Activated T-cell treated with anti-CD3 and anti-CD28 coated beads, Interleukin-2, amount 50 U/mL, for 24 hours (primary cell): ENCODE results near the gene PTPRA.
"Not testable (repeated sequence)": the region's sequence is repeated elsewhere in the genome, so short reads cannot be mapped to it uniquely, and the experiment has no call there.

Experiments
- DNase-seq: peaks from one replicate; pipeline ENCODE4 v3.0.0-alpha.2; 2020
- H3K27ac Mint-ChIP-seq: 2 replicates; pipeline ENCODE4 v1.8.0; 2020; ENCODE audit warnings: mild to moderate bottlenecking, mixed read lengths
- H3K27me3 Mint-ChIP-seq: 2 replicates; pipeline ENCODE4 v1.8.0; 2020; ENCODE audit warnings: mixed read lengths
- H3K36me3 Mint-ChIP-seq: 2 replicates; pipeline ENCODE4 v1.8.0; 2020; ENCODE audit warnings: low read depth, mixed read lengths
- H3K4me1 Mint-ChIP-seq: 2 replicates; pipeline ENCODE4 v1.8.0; 2020; ENCODE audit warnings: low read depth, mixed read lengths
- H3K4me3 Mint-ChIP-seq: 2 replicates; pipeline ENCODE4 v1.8.0; 2020; ENCODE audit warnings: mild to moderate bottlenecking, moderate library complexity, mixed read lengths
- H3K9me3 Mint-ChIP-seq: 2 replicates; pipeline ENCODE4 v1.8.0; 2020; ENCODE audit warnings: mixed read lengths

The PTPRA gene

DNA sequence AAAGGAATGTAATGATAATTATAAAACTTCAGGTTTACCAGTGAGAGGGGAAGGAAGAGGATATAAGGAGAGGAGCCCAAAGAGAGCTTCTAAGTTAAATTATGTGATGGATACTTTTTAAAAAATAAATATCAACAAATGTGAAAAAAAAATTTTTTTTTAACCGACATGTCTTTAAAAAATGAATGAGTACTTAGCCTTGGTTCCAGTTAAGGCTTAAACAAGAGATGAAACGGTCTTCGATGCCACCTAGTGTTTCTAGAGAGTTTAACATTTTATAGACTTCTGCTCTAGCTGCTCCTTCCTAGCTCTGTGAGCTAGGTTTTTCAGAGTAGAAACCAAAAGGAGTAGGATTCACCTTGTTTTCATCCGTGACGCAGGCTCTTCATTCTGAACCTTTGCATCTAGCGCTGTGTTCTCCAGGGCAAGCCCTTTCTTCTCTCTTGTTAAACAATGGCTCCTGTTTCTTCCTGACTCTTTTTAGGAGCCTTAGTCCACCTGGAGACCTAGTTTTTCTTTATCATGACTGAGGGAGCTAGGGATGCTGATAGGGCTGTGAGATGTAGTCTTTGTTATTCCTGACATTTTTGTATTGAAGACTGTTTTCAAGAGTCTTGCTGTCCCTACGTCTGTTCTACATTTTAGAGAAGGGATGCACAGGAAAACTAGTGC is 127.7 kb downstream of the PTPRA start:
- Mint-ChIP-seq H3K4me1 (peaks cover 5% of the 10 kb centered on the region), H3K27me3 (no peaks in the 10 kb centered on the region), H3K4me3 (no peak overlapping the region), H3K27ac (peak overlapping the region; percentile 50), H3K9me3 (no peaks in the 10 kb centered on the region), H3K36me3 (peaks cover 64% of the 10 kb centered on the region)
- DNase-seq, result no peak

DNA sequence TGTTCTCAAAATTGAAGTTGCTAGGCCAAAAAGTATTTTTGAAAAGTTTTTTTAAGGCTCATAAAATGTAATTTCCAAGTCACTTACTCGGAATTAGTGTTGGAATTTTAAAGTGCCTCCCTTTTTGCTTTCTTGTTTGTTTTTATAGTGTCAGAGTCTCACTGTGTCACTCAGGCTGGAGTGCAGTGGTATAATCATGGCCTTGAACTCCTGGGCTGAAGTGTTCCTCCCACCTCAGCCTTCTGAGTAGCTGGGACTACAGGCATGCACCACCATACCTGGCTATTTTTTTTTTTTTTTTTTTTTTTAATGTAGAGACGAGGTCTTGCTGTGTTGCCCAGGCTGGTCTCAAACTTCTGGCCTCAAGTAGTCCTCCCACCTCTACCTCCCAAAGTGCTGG is 130.1 kb downstream of the PTPRA start:
- Mint-ChIP-seq H3K27ac (peak overlapping the region; percentile 22), H3K4me3 (no peak overlapping the region), H3K36me3 (peaks cover 72% of the 10 kb centered on the region)

DNA sequence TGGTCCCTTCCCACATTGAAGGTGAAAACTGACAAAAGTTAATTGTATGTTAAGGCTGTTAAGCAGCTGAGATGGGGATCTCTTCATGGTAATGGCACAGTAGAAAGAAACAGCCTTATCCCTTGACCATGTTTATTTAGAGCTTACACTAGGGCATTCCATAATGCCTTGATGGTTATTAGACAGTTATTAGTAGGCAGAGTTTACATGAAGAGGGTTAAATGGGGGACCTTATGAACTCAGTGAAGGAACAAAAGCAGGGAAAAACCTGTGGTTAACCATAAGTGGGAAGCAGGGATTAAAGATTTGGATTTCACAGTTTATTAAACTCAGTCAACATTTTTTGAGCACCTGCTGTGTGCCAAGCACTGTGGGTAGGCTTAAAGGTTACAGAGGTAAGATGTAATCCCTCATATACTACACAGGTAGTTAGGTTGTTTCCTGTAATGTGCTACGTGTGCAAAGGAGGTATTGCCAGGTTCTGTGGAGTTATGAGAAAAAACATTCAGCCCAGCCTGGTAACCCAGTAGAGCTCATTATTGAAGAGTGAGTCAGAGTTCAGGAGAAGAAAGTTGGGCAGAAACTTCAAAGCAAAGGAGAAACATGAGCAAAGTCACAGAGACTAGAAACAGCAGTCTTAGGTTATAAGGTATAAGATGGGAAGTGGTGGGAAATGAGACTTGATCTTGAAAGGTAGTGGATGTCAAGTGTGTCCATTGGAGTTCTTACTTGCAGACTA is 137.9 kb downstream of the PTPRA start:
- Mint-ChIP-seq H3K27me3 (no peaks in the 10 kb centered on the region), H3K27ac (peak overlapping the region; percentile 92), H3K4me1 (peaks cover 63% of the 10 kb centered on the region), H3K4me3 (peak overlapping the region; percentile 35), H3K9me3 (no peaks in the 10 kb centered on the region), H3K36me3 (peaks cover 82% of the 10 kb centered on the region)
- no peak for DNase-seq

More for the DNA sequence above, 130.1 kb downstream of the PTPRA start:
- Mint-ChIP-seq H3K9me3 (no peaks in the 10 kb centered on the region), H3K27me3 (no peaks in the 10 kb centered on the region), H3K4me1 (peaks cover 5% of the 10 kb centered on the region)
- no peak for DNase-seq

DNA sequence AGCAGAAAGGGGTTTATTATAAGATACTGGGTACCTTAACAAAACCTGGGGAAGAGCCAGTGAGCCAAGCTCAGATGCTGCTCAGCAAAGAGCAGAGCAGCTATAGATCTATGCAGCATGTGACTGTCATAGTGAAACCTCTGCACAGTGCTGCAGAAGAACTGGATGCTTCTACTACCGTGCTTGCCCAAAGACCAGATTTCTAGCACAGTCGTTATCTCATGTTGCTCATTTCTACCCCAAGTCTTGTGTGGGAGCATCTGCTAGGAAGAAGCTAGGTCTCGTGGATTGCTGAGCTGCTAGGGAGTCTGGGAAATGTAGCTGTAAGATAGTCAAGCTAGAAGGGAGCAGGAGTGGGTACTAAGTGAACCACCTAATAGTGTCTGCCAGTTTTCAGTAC is 138.5 kb downstream of the PTPRA start:
- Mint-ChIP-seq H3K27me3 (no peaks in the 10 kb centered on the region), H3K36me3 (peaks cover 83% of the 10 kb centered on the region), H3K9me3 (no peaks in the 10 kb centered on the region), H3K4me1 (peaks cover 69% of the 10 kb centered on the region), H3K27ac (peak overlapping the region; percentile 92), H3K4me3 (peak overlapping the region; percentile 13)
- peak; percentile 37 for DNase-seq

DNA sequence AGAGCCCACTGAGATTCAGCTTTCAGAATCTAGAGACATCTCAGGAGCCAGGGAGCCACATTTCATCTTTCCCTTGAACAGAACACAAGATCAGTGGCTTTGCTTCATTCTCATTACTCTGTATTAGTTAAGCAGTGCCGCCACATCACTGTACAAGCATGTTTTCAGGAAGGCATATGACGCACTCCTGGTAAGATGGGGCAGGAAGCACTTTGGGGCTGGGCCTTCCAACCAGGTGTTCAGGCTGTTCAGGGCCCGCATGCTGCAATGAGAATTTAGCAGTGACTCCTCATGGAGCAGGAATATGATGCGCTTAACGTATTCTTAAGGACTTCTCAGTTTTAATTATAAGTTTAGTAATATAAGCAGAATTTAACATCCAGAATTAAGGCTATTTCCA is 140.5 kb downstream of the PTPRA start:
- Mint-ChIP-seq H3K36me3 (peaks cover 79% of the 10 kb centered on the region), H3K27me3 (no peaks in the 10 kb centered on the region), H3K4me3 (no peak overlapping the region), H3K27ac (peak overlapping the region; percentile 92), H3K4me1 (peaks cover 76% of the 10 kb centered on the region), H3K9me3 (no peaks in the 10 kb centered on the region)
- DNase-seq, result no peak

DNA sequence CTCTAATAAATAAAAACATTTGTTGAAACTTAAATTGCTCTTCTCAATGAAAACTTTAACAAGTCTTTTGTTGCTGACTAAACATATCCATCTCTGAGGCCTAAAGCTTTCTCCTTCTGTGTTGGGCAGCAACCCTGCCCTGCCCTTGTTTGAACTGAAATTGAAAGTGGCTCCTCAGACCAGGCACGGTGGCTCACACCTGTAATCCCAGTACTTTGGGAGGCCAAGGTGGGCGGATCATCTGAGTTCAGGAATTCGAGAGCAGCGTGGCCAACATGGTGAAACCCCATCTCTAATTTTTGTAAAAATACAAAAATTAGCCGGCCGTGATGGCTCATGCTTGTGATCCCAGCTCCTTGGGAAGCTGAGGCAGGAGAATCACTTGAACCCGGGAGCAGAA is 140.9 kb downstream of the PTPRA start:
- peaks cover 75% of the 10 kb centered on the region for H3K36me3 Mint-ChIP-seq

DNA sequence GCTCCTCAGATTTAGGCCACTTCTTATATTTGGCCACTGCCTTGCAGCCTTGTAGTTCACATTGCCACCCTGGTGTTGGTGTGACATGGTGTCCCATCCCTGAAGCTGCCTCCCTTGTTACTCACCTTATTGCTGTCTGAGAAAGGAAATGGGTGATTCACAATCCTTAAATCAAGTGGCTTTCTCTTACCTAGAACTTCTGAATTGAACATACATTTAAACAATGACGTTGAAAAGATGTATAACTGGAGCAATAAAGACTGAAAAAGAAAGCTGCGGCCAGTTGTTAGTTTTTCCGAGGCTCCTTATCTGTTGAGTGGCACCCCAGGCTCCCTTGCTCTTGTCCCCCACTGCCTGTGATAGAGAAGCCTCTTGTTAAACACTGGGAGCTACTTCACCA is 141.4 kb downstream of the PTPRA start:
- Mint-ChIP-seq H3K27me3 (no peaks in the 10 kb centered on the region), H3K4me1 (peaks cover 67% of the 10 kb centered on the region), H3K27ac (peak overlapping the region; percentile 92), H3K9me3 (no peaks in the 10 kb centered on the region), H3K36me3 (peaks cover 74% of the 10 kb centered on the region), H3K4me3 (peak overlapping the region; percentile 28)
- DNase-seq, result no peak

More for the DNA sequence above, 140.9 kb downstream of the PTPRA start:
- H3K27ac Mint-ChIP-seq, result peak overlapping the region; percentile 92
- no peaks in the 10 kb centered on the region for H3K27me3 Mint-ChIP-seq
- DNase-seq, result no peak
- H3K4me1 Mint-ChIP-seq, result peaks cover 71% of the 10 kb centered on the region
- no peaks in the 10 kb centered on the region for H3K9me3 Mint-ChIP-seq
- H3K4me3 Mint-ChIP-seq, result peak overlapping the region; percentile 11

DNA sequence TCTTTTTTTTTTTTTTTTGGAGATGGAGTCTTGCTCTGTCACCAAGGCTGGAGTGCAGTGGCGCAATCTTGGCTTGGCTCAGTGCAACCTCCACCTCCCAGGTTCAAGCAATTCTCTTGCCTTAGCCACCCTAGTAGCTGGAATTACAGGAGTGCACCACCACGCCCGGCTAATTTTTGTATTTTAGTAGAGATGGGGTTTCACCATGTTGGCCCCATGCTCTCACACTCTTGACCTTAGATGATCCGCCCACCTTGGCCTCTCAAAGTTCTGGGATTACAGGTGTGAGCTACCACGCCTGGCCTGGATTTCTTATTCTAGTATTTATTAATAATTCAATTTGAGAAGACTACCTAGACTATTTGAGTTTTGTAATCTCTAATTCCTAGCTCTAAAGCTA is 142.0 kb downstream of the PTPRA start:
- Mint-ChIP-seq H3K4me3 (peak overlapping the region; percentile 28), H3K4me1 (peaks cover 65% of the 10 kb centered on the region), H3K27ac (peak overlapping the region; percentile 92), H3K36me3 (peaks cover 72% of the 10 kb centered on the region)
- not testable (repeated sequence) for H3K27me3 Mint-ChIP-seq, H3K9me3 Mint-ChIP-seq, DNase-seq

DNA sequence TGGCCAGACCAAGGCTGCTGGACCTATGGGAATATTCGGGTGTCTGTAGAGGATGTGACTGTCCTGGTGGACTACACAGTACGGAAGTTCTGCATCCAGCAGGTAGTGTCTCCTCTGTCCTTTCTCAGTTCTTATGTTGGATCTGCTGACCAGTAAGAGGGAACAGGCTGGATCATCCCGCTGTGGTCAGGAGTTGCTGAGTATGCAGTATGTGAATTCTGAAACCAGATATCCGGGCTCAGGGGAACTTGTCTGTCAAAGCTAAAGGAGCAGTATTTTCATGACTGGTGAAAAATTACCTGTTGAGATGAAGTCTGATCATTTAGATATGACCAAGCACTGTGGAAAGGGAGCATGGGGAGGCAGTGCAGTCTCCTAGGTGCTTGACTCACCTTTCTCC is 148.0 kb downstream of the PTPRA start:
- Mint-ChIP-seq H3K9me3 (no peaks in the 10 kb centered on the region), H3K36me3 (peaks cover 85% of the 10 kb centered on the region), H3K27me3 (no peaks in the 10 kb centered on the region), H3K27ac (peak overlapping the region; percentile 76), H3K4me3 (no peak overlapping the region), H3K4me1 (peaks cover 15% of the 10 kb centered on the region)
- no peak for DNase-seq

DNA sequence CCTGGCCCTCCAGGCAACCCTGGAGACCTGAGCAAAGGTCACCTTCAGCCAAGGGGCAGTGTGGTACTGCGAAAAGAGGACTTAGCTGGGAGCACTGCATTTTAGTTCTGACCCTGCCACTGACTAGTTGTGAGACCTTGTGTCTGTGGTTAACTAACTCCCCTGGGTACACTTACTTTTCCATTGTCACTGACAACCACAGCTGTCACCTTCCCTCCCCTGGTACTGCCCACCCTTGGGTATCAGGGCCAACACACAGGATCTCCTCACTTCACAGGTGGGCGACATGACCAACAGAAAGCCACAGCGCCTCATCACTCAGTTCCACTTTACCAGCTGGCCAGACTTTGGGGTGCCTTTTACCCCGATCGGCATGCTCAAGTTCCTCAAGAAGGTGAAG is 148.5 kb downstream of the PTPRA start:
- Mint-ChIP-seq H3K4me3 (no peak overlapping the region), H3K9me3 (no peaks in the 10 kb centered on the region), H3K27ac (peak overlapping the region; percentile 76), H3K4me1 (peaks cover 11% of the 10 kb centered on the region), H3K36me3 (peaks cover 85% of the 10 kb centered on the region), H3K27me3 (no peaks in the 10 kb centered on the region)
- DNase-seq, result no peak

DNA sequence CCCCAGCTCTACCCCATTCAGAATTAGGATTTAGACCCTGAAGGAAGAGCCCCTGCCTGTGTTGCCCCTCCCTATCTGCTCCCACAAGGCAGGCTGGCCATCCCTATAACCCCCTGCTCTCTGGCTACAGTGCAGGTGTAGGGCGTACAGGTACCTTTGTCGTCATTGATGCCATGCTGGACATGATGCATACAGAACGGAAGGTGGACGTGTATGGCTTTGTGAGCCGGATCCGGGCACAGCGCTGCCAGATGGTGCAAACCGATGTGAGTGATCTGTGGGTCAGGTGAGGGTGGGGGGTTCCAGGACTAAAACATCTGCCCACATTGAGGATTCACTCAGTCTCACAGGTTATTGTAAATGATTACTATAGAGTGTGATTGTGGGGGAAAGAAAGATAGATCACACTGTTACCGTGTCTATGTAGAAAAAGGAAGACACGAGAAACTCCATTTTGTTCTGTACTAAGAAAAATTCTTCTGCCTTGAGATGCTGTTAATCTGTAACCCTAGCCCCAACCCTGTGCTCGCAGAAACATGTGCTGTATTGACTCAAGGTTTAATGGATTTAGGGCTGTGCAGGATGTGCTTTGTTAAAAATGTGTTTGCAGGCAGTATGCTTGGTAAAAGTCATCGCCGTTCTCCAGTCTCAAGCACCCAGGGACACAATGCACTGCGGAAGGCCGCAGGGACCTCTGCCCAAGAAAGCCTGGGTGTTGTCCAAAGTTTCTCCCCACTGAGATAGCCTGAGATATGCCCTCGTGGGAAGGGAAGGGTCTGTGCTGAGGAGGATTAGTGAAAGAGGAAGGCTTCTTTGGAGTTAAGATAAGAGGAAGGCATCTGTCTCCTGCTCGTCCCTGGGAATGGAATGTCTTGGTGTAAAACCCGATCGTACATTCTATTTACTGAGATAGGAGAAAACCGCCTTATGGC is 149.5 kb downstream of the PTPRA start:
- not testable (repeated sequence) for DNase-seq, H3K27me3 Mint-ChIP-seq, H3K9me3 Mint-ChIP-seq, H3K4me3 Mint-ChIP-seq, H3K4me1 Mint-ChIP-seq
- H3K27ac Mint-ChIP-seq, result peak overlapping the region; percentile 53
- peaks cover 85% of the 10 kb centered on the region for H3K36me3 Mint-ChIP-seq

DNA sequence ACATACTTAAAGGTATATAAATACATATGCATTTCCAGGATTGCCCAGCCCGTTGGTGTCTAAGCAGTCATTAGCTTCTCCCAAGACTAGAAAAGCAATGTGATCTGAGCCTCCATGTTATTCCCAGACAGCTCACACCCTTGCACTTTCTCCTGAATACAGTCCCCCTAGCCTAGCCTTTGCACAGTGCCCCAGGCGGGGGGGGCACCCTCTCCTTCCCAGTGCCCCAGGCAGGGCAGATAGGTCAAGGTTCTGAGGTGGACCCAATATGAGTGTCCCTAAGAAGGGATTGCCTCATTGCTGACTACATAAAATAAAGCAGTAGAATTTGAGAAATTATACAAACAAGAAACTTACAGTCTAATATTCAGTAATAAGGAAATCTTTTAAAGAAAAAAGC is 154.7 kb downstream of the PTPRA start:
- Mint-ChIP-seq H3K27ac (no peak overlapping the region), H3K4me1 (no peaks in the 10 kb centered on the region), H3K36me3 (peaks cover 70% of the 10 kb centered on the region), H3K4me3 (no peak overlapping the region), H3K9me3 (no peaks in the 10 kb centered on the region), H3K27me3 (no peaks in the 10 kb centered on the region)
- no peak for DNase-seq

DNA sequence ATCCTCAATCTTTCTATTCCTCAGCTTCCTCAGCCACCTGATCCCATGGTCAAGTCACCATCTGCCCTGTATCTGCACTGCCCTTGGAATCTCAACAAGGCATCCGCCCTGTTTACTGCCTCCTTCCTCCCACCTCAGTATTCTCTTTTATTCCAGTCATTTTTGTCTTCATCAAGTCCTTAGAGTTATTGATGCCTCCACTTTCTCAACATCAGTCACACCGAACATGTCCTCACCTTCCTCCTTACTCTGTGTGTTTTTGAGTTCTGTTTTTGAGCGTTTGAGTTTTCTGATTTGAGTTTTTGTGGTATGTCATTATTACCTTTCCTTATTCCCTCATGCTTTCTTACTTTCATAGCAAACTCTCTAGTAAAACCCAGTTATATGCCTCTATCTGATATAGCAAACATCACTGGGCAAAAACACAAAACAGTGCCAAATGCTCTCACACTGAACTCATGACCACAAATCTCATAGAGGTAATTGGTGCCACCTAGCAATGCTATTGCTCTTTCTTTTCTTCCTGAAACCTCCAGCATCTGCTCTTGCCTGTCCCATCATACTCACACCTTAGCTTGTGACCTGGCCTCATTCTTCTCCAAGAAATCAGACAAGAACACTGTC is 158.4 kb downstream of the PTPRA start:
- no peak for DNase-seq
- Mint-ChIP-seq H3K4me3 (no peak overlapping the region), H3K27ac (no peak overlapping the region), H3K4me1 (no peaks in the 10 kb centered on the region), H3K27me3 (no peaks in the 10 kb centered on the region), H3K36me3 (peaks cover 65% of the 10 kb centered on the region), H3K9me3 (no peaks in the 10 kb centered on the region)

DNA sequence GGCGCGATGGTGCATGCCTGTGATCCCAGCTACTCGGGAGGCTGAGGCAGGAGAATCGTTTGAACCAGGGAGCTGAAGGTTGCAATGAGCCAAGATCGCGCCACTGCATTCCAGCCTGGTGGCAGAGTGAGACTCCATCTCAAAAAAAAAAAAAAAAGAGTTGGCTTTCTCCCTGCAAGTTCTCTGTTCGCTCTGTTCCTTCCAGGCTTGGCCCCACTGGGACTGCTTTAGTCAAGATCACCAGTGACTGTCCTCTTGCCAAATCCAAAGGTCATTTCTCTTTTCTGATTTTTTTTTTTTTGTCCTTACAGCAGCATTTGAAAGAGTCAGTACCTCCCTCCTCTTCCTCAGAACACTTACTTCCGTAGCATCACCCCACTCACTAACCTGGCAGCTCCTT is 159.3 kb downstream of the PTPRA start:
- DNase-seq, result no peak
- Mint-ChIP-seq H3K27ac (no peak overlapping the region), H3K4me1 (no peaks in the 10 kb centered on the region), H3K9me3 (no peaks in the 10 kb centered on the region), H3K36me3 (peaks cover 65% of the 10 kb centered on the region), H3K4me3 (no peak overlapping the region), H3K27me3 (no peaks in the 10 kb centered on the region)
